Measurements from ENCODE around the gene UBE2G1. TPM values are rescaled to one million over a fixed set of nuclear protein-coding genes. Genes with fewer than 3 reads are reported as not detected.

Gene UBE2G1
- total and polyA plus RNA-seq, 9 donors, result 54.4 to 73.9 (median 64.8) TPM

DNA sequence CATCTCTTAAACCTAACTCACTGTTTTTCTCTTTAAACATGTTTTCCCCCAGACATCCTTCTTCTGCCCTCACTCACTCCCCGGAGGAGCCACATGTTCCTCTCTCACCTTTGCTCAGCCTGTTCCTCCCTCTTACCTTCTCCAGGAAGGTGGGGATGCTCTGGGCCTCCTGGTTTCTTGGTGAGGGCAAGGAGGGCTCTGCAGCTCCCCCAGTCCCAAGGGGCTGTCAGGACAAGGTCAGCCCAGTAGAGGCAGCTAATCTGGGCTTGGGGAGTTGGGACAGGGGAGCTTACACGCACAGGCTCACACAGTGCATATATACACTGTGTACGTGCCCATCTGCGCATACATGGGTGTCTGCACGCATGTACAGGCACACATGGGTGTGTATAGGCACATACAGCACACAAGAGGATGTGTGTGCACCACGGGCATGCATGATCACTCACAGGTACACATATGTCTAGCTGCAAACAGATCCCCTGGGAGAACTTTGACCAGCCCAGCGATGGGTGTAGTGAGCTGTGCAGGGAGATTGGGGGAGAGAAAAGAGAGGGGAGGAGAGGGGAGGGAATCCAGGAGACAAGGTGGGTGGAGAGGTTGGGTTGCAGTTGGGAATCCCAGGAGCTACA is 38.7 kb upstream of the UBE2G1 start:
- H3K36me3 ChIP-seq (ENCODE audit: control insufficient read depth, insufficient read depth, low read length), result no peaks in the 10 kb centered on the region
- 77% methylated on average over 7 of the region's 7 CpGs for WGBS (ENCODE audit: insufficient coverage)
- H3K27ac ChIP-seq (ENCODE audit: low read length), result no peak overlapping the region
- no peaks in the 10 kb centered on the region for H3K27me3 ChIP-seq (ENCODE audit: control insufficient read depth, insufficient read depth, low read length)
- no peaks in the 10 kb centered on the region for H3K4me1 ChIP-seq (ENCODE audit: control insufficient read depth, insufficient read depth, low read length)
- no peaks in the 10 kb centered on the region for H3K9me3 ChIP-seq (replicated peaks; ENCODE audit: control insufficient read depth, low read depth, low read length)
- DNase-seq, result no peak
- no peak overlapping the region for H3K4me3 ChIP-seq (ENCODE audit: low read length)

DNA sequence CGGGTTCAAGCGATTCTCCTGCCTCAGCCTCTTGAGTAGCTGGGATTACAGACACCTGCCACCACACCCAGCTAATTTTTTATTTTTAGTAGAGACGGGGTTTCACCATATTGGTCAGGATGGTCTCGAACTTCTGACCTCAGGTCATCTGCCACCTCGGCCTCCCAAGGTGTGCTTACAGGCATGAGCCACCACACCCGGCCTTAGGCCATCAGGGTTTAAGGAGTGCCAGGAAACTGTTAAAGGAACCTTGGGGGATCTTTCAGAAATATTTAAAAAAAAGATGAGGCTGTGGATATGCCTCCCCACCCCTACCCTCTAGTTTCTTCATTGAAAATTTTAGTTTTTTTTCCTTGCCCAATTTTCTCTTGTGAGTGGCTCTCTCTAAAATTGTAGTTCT is 31.4 kb upstream of the UBE2G1 start:
- Histone ChIP-seq H3K36me3 (ENCODE audit: control insufficient read depth, insufficient read depth, low read length) (no peaks in the 10 kb centered on the region), H3K9me3 (replicated peaks; ENCODE audit: control insufficient read depth, low read depth, low read length) (no peaks in the 10 kb centered on the region), H3K4me1 (ENCODE audit: control insufficient read depth, insufficient read depth, low read length) (no peaks in the 10 kb centered on the region), H3K27me3 (ENCODE audit: control insufficient read depth, insufficient read depth, low read length) (no peaks in the 10 kb centered on the region), H3K4me3 (ENCODE audit: low read length) (no peak overlapping the region), H3K27ac (ENCODE audit: low read length) (no peak overlapping the region)
- WGBS (ENCODE audit: insufficient coverage), result 100% methylated on average over 2 of the region's 6 CpGs
- DNase-seq, result no peak

- Histone ChIP-seq H3K9me3 (replicated peaks; ENCODE audit: control insufficient read depth, low read depth, low read length) (no peaks in the 10 kb centered on the region), H3K4me3 (ENCODE audit: low read length) (no peak overlapping the region), H3K4me1 (ENCODE audit: control insufficient read depth, insufficient read depth, low read length) (no peaks in the 10 kb centered on the region), H3K27me3 (ENCODE audit: control insufficient read depth, insufficient read depth, low read length) (no peaks in the 10 kb centered on the region), H3K27ac (ENCODE audit: low read length) (no peak overlapping the region), H3K36me3 (ENCODE audit: control insufficient read depth, insufficient read depth, low read length) (no peaks in the 10 kb centered on the region)
- no CpG with 5 or more reads among the region's 3 CpGs for WGBS (ENCODE audit: insufficient coverage)
- DNase-seq, result no peak
These were observed 28.6 kb upstream of the UBE2G1 start for GRCh38 chr17:4395111-4395478.

- Histone ChIP-seq H3K4me1 (ENCODE audit: control insufficient read depth, insufficient read depth, low read length) (no peaks in the 10 kb centered on the region), H3K4me3 (ENCODE audit: low read length) (no peak overlapping the region), H3K27me3 (ENCODE audit: control insufficient read depth, insufficient read depth, low read length) (no peaks in the 10 kb centered on the region), H3K9me3 (replicated peaks; ENCODE audit: control insufficient read depth, low read depth, low read length) (no peaks in the 10 kb centered on the region), H3K36me3 (ENCODE audit: control insufficient read depth, insufficient read depth, low read length) (no peaks in the 10 kb centered on the region), H3K27ac (ENCODE audit: low read length) (no peak overlapping the region)
- DNase-seq, result no peak
- 89% methylated on average over 4 of the region's 5 CpGs for WGBS (ENCODE audit: insufficient coverage)
These were observed 28.0 kb upstream of the UBE2G1 start for GRCh38 chr17:4394208-4395110.

DNA sequence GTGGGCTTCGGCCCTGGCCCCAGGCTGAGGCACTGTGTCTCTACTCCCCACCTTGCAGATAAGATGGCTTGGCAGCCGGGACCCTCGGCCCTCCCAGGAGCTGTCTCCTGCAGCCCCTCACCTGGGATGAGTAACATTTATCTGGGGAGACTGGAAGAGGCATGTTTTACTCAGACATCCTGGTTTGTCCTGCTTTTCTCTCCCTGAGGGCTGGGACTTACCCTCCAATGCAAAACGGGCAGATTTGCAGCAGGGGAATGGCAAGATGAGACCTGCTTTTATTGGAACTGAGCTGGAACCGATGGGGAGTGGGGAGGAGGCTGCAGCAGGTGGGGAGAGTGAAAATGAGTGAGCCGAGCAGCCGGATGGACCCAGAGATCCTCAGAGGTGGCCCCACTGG is 27.3 kb upstream of the UBE2G1 start:
- DNase-seq, result no peak
- Histone ChIP-seq H3K9me3 (replicated peaks; ENCODE audit: control insufficient read depth, low read depth, low read length) (no peaks in the 10 kb centered on the region), H3K27ac (ENCODE audit: low read length) (no peak overlapping the region), H3K36me3 (ENCODE audit: control insufficient read depth, insufficient read depth, low read length) (no peaks in the 10 kb centered on the region), H3K4me3 (ENCODE audit: low read length) (no peak overlapping the region), H3K4me1 (ENCODE audit: control insufficient read depth, insufficient read depth, low read length) (no peaks in the 10 kb centered on the region), H3K27me3 (ENCODE audit: control insufficient read depth, insufficient read depth, low read length) (no peaks in the 10 kb centered on the region)
- WGBS (ENCODE audit: insufficient coverage), result 51% methylated on average over 4 of the region's 7 CpGs

GRCh38 chr17:4389079-4389478 is 22.6 kb upstream of the UBE2G1 start:
- no peaks in the 10 kb centered on the region for H3K4me1 ChIP-seq (ENCODE audit: control insufficient read depth, insufficient read depth, low read length)
- WGBS (ENCODE audit: insufficient coverage), result 56% methylated on average over 6 of the region's 8 CpGs
- no peaks in the 10 kb centered on the region for H3K36me3 ChIP-seq (ENCODE audit: control insufficient read depth, insufficient read depth, low read length)
- no peak overlapping the region for H3K4me3 ChIP-seq (ENCODE audit: low read length)
- H3K27ac ChIP-seq (ENCODE audit: low read length), result no peak overlapping the region
- DNase-seq, result no peak
- no peaks in the 10 kb centered on the region for H3K27me3 ChIP-seq (ENCODE audit: control insufficient read depth, insufficient read depth, low read length)
- H3K9me3 ChIP-seq (replicated peaks; ENCODE audit: control insufficient read depth, low read depth, low read length), result no peaks in the 10 kb centered on the region

GRCh38 chr17:4387137-4387536 is 20.7 kb upstream of the UBE2G1 start:
- 53% methylated on average over 3 of the region's 5 CpGs for WGBS (ENCODE audit: insufficient coverage)
- no peak overlapping the region for H3K27ac ChIP-seq (ENCODE audit: low read length)
- H3K4me1 ChIP-seq (ENCODE audit: control insufficient read depth, insufficient read depth, low read length), result no peaks in the 10 kb centered on the region
- H3K9me3 ChIP-seq (replicated peaks; ENCODE audit: control insufficient read depth, low read depth, low read length), result no peaks in the 10 kb centered on the region
- H3K4me3 ChIP-seq (ENCODE audit: low read length), result no peak overlapping the region
- no peaks in the 10 kb centered on the region for H3K27me3 ChIP-seq (ENCODE audit: control insufficient read depth, insufficient read depth, low read length)
- DNase-seq, result no peak
- H3K36me3 ChIP-seq (ENCODE audit: control insufficient read depth, insufficient read depth, low read length), result no peaks in the 10 kb centered on the region

GRCh38 chr17:4386406-4386805 is 19.9 kb upstream of the UBE2G1 start:
- Histone ChIP-seq H3K9me3 (replicated peaks; ENCODE audit: control insufficient read depth, low read depth, low read length) (no peaks in the 10 kb centered on the region), H3K27me3 (ENCODE audit: control insufficient read depth, insufficient read depth, low read length) (no peaks in the 10 kb centered on the region), H3K36me3 (ENCODE audit: control insufficient read depth, insufficient read depth, low read length) (no peaks in the 10 kb centered on the region), H3K4me3 (ENCODE audit: low read length) (no peak overlapping the region), H3K27ac (ENCODE audit: low read length) (no peak overlapping the region), H3K4me1 (ENCODE audit: control insufficient read depth, insufficient read depth, low read length) (no peaks in the 10 kb centered on the region)
- WGBS (ENCODE audit: insufficient coverage), result 48% methylated on average over 2 of the region's 2 CpGs
- no peak for DNase-seq

DNA sequence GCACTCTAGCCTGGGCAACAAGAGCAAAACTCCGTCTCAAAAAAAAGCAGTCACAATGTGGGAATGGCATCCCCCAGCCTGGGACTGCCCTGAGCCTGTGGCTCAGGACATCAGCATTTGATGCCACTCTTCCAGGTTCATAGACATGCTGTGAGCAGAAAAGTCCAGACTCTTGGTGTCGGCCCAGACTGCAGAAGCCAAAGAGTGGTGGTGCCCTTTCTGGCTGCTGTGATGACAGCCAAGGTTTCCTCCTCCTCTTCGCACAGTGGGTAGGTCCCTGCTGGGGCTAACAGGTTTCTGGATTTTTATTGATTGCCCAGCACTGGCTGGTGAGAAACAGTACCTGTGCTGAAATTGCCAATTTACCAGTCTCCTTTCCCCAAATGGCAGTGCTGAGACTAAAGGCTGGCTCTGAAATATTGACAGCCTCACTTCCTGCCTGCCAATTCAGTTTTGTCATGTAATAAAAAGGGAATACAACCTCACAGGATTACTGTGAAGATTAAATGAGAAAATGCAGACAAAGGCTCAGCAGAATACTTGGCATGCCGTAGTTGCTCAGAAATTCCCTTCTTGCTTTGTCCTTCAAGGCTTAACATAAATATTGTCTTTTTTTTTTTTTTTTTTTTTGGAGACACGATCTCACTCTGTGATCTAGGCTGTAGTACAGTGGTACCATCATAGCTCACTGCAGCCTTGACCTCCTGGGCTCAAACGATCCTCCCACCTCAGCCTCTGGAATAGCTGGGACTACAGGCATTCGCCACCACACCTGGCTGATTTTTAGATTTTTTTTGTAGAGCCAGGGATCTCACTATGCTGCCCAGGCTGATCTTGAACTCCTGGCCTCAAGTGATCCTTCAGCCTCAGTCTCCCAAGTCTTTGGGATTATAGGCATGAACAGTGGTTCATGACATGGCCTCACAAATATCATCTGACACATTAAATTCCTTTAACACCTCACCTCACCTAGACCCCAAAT is 15.5 kb upstream of the UBE2G1 start:
- no peaks in the 10 kb centered on the region for H3K4me1 ChIP-seq (ENCODE audit: control insufficient read depth, insufficient read depth, low read length)
- H3K4me3 ChIP-seq (ENCODE audit: low read length), result no peak overlapping the region
- H3K27me3 ChIP-seq (ENCODE audit: control insufficient read depth, insufficient read depth, low read length), result peaks cover 3% of the 10 kb centered on the region
- DNase-seq, result no peak
- WGBS (ENCODE audit: insufficient coverage), result 56% methylated on average over 2 of the region's 7 CpGs
- H3K36me3 ChIP-seq (ENCODE audit: control insufficient read depth, insufficient read depth, low read length), result no peaks in the 10 kb centered on the region
- H3K9me3 ChIP-seq (replicated peaks; ENCODE audit: control insufficient read depth, low read depth, low read length), result no peaks in the 10 kb centered on the region
- no peak overlapping the region for H3K27ac ChIP-seq (ENCODE audit: low read length)

DNA sequence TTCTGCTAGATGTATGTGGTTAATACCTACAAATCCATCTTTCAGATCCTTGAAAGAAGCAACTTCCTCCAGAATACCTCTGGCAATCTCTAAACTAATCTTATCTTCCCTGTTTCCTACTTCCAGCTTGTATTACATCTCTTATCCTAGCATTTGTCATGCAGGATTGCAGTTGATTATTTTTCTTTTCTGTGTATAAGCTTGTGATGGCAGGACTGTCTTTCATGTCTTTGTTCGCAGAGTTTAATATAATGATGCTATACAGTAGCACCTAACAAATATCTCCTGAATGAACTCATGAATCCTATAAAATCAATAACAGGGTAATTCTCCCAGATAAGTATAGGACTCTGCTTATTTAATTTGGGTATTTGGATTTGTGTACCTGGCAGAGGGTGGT is 12.2 kb upstream of the UBE2G1 start:
- Histone ChIP-seq H3K36me3 (ENCODE audit: control insufficient read depth, insufficient read depth, low read length) (no peaks in the 10 kb centered on the region), H3K4me3 (ENCODE audit: low read length) (no peak overlapping the region), H3K4me1 (ENCODE audit: control insufficient read depth, insufficient read depth, low read length) (no peaks in the 10 kb centered on the region), H3K27ac (ENCODE audit: low read length) (no peak overlapping the region), H3K27me3 (ENCODE audit: control insufficient read depth, insufficient read depth, low read length) (peaks cover 3% of the 10 kb centered on the region), H3K9me3 (replicated peaks; ENCODE audit: control insufficient read depth, low read depth, low read length) (no peaks in the 10 kb centered on the region)
- no peak for DNase-seq
- WGBS (ENCODE audit: insufficient coverage), result no CpG with 5 or more reads among the region's 1 CpG
